ENCODE results near the gene BMS1.

DNA sequence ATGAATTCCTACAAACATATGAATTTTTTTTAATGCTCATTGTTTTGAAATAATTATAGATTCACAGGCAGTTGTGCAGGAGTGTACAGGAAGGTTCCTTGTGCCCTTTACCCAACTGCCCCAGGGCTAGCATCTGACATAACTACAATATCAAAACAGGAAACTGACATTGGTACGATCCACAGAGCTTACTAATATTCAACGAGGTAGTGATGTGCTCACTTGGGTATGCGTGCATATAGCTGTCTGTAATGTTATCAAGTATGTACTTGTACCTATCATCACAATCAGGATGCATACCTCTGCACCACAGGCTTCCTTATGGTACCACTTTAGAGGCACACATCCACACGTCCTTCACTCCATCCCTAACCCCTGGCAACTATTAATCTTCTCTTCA lies 68.3 kb downstream of the BMS1 start:
- TF ChIP-seq POLR2A (IDR thresholded peaks at IDR 0.05; ENCODE audit: low read depth, low read length) = no peak
- no peak for TF ChIP-seq POLR2AphosphoS5 (IDR thresholded peaks at IDR 0.05; ENCODE audit: low read depth, low read length)
- TF ChIP-seq TAF1 (IDR thresholded peaks at IDR 0.05; ENCODE audit: borderline replicate concordance, low read depth, low read length) = no peak

All from GM12892 (cell line).